SK-N-SH treated with all-trans-retinoic acid at 6 μM for 48 hours (cell line): Measurements from ENCODE around the gene ISLR.

Experiments used
- PATZ1 ChIP-seq: fragments of 250-450 bp; sonication (Bioruptor Pico); IDR thresholded peaks from 2 replicates; pipeline ENCODE4 v1.8.0; 2020; ENCODE audit warnings: mild to moderate bottlenecking, moderate library complexity, borderline replicate concordance
- RARB ChIP-seq: fragments of 250-450 bp; sonication (Bioruptor Pico); IDR thresholded peaks from 2 replicates; pipeline ENCODE4 v1.8.0; 2021; ENCODE audit warnings: mild to moderate bottlenecking, moderate library complexity

DNA sequence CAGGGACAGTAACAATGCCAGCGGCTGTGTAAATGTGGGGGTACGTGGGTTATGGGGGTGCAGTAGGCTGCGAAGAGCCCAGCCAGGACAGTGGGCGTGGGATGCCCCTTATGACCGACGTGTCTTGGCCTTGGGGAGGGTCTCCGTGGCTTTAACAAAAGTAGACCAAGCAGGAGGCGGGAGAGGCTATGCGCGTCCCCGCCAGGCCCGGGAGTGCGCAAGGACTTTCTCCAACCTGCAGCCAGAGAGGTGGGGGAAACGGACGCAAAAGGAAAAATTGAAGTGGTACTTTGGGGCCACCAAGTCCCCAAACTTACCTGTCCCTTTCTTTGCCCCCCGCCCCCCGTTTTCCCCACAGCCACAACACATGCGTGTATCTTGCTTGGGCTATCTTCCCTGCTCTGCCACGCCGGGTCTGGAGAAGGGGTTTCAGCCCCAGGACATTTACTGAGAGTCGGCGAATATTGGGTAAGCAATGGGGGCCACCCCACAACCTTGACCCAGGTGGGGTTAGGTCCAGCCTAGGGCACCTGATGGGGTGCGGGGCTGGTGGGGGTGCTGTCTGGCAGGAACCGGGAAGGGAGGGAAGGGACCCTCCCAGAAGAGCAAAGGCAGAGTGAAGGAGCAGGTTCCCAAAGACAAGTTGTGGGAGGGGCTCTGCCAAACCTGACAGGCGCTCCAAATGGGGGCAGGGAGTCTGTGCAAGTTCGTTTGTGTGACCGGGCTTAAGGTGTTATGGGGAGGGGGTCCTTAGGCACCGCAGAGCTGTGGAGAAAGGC lies 42.5 kb upstream of the ISLR start:
- TF ChIP-seq PATZ1 (CRISPR knock-in tag) (no peak), RARB (no peak)
